ENCODE data around the gene GRIK3.

Gene GRIK3

DNA sequence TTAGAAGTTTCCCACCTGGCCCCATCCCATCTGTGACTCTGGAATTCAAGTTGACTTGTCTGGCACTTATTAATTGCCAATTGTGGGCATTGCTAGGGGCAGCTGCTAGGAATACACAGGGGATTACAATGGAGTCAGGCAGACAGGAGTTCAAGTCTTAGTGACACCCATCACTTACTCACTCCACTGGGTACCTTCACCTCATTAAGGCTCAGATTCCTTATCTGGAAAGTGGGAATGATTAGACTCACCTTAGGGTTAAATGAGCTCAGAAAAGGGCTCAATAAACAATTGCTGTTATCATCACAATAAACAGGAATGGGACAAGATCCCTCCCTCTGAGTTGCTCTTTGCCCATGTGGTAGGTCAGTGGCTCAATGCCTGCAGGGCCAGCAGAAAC, 18.2 kb downstream of the GRIK3 start:
- CTCF ChIA-PET: no interaction called here
- TF ChIP-seq, protein P1, sequence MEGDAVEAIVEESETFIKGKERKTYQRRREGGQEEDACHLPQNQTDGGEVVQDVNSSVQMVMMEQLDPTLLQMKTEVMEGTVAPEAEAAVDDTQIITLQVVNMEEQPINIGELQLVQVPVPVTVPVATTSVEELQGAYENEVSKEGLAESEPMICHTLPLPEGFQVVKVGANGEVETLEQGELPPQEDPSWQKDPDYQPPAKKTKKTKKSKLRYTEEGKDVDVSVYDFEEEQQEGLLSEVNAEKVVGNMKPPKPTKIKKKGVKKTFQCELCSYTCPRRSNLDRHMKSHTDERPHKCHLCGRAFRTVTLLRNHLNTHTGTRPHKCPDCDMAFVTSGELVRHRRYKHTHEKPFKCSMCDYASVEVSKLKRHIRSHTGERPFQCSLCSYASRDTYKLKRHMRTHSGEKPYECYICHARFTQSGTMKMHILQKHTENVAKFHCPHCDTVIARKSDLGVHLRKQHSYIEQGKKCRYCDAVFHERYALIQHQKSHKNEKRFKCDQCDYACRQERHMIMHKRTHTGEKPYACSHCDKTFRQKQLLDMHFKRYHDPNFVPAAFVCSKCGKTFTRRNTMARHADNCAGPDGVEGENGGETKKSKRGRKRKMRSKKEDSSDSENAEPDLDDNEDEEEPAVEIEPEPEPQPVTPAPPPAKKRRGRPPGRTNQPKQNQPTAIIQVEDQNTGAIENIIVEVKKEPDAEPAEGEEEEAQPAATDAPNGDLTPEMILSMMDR (IDR thresholded peaks at IDR 0.05; ENCODE audit: insufficient read depth, low read length, missing control alignments): no peak
- H3K4me3 ChIP-seq (ENCODE audit: low read depth, low read length): no peak overlapping the region
- POLR2A ChIA-PET: interaction anchor here (0.5 kb wide), 1 partner anchor 26 kb away, joined by 3 read pairs; no protein-coding TSS in a partner anchor
- no peak for DNase-seq (ENCODE audit: low read depth, low spot score)

DNA sequence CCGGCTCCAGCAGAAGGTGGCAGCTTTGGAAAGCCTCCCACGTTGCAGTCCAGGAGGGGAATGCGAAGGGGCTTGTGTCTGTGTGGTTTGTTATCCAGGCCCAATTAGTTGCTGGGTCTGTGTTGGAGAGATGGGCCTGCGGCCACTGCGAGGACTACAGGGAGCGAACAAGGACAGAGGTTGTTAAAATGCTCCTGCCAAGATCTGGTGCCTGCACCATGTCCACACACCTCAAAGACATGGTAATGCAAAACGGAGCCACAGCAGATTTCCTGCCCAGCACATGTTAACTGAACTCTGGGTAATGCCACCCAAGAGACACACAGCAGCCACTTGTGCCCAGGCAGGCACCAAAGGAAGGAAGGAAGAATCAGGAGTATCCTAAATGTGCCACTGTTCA, 18.6 kb downstream of the GRIK3 start:
- ChIA-PET CTCF (no interaction called here), POLR2A (interaction anchor here (0.5 kb wide), 1 partner anchor 26 kb away, joined by 3 read pairs; no protein-coding TSS in a partner anchor)
- no peak overlapping the region for H3K4me3 ChIP-seq (ENCODE audit: low read depth, low read length)
- TF ChIP-seq, protein P1 (IDR thresholded peaks at IDR 0.05; ENCODE audit: insufficient read depth, low read length, missing control alignments): no peak
- DNase-seq (ENCODE audit: low read depth, low spot score): no peak

DNA sequence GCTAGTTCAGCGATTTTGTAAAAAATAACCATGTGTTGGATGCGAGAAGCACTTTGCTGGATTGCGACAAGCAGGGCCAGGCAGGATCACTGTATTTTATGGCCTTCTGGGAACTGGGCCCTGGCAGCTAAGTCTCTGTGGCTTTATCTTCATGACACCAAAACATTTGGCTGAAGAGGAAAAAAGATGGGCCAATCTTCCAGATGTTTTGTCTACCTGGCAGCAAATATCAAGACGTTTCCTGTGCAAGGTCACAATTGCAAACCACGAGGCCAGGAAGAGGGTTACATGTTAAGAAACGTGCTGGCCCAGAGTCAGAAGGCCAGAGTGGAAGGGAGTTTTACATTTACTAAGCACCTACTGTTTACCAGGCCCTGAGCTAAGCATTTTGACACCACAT, 22.1 kb downstream of the GRIK3 start:
- POLR2A ChIA-PET: no interaction called here
- DNase-seq (ENCODE audit: low read depth, low spot score): no peak
- H3K4me3 ChIP-seq (ENCODE audit: low read depth, low read length): no peak overlapping the region
- CTCF ChIA-PET: no interaction called here
- TF ChIP-seq, protein P1 (IDR thresholded peaks at IDR 0.05; ENCODE audit: insufficient read depth, low read length, missing control alignments): no peak

DNA sequence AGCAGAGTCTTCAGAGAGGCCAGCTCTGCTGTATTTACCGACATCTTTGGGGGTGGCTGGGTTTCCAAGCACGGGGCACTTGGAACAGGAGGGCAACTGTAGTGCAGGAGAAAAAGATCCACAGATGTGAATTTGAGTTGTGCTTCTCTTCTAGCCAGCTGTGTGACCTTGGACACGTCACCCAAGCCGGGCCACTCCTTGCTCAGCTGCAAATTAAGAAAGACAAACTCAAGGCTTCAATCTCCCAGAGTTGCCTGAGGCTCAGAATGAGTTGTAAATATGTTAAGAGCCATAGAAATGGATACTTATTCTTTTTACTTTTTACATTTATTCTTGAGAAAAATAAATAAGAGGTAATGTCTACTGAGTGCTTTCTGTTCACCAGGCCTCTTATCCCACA, 24.3 kb downstream of the GRIK3 start:
- POLR2A ChIA-PET: no interaction called here
- DNase-seq (ENCODE audit: low read depth, low spot score): no peak
- CTCF ChIA-PET: no interaction called here
- TF ChIP-seq, protein P1 (IDR thresholded peaks at IDR 0.05; ENCODE audit: insufficient read depth, low read length, missing control alignments): no peak
- no peak overlapping the region for H3K4me3 ChIP-seq (ENCODE audit: low read depth, low read length)

DNA sequence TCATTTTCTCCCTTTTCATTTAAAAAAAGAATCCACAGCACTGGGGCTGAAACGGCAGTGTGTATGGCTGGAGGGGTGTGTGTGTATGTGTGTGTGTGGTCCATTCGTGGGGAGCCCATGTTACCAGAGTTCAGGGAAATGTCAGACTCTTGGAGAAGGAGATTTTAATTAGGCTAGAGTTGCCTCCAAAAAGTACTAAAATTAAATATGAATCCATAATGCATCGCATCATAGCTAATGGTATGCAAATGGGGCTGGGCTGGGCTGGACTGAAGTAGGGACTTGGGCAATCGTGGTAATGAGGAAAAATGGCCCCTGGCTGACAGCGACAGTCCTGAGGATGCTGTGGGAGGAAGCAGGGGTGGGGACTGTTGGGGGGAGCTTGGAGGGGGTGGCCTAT, 24.8 kb downstream of the GRIK3 start:
- ChIA-PET CTCF (no interaction called here), POLR2A (no interaction called here)
- TF ChIP-seq, protein P1 (IDR thresholded peaks at IDR 0.05; ENCODE audit: insufficient read depth, low read length, missing control alignments): no peak
- no peak overlapping the region for H3K4me3 ChIP-seq (ENCODE audit: low read depth, low read length)
- no peak for DNase-seq (ENCODE audit: low read depth, low spot score)

DNA sequence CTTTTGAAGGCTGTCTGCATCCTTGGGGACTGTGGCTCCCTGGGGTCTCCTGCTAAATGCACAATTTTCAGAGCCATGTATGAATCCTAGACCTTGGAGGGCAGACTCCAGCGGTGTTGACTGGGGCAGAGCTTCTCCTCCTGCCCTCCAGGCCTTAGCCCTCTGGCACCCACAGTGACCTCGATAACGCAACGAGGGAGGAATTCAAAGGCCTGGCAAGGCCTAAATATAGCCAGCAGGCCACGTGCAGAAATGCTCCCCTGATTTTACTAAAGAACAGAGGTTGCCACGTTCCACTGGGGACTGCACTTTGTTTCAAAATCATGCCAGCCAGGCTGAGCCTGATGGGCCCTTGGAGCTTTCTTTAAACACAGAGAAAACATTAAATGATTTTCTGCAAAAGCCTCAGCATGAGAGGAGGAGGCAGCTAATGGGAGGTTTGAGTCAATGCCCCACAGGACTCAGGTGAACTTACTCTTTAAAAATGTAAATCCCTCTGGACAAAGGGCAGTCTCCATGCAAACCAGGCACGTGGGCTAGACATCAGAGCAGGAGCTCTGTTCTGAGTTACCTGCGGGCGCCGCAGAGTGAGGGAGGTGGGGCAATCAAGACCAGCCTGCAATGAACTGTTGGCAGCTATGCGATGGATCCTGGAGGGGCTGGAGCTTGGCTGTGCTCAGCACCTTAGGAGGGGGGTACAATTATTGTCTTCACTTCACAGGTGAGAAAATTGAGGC, 28.0 kb downstream of the GRIK3 start:
- H3K4me3 ChIP-seq (ENCODE audit: low read depth, low read length): no peak overlapping the region
- no peak for DNase-seq (ENCODE audit: low read depth, low spot score)
- TF ChIP-seq, protein P1 (IDR thresholded peaks at IDR 0.05; ENCODE audit: insufficient read depth, low read length, missing control alignments): no peak
- ChIA-PET POLR2A (no interaction called here), CTCF (no interaction called here)
